AG08396 (cell line): ENCODE data around the gene ADRM1.

Experiments used
- DNase-seq: peaks from one replicate; pipeline ENCODE4 v3.0.0; 2012; ENCODE audit warnings: low spot score, mixed read lengths

ADRM1 gene

DNA sequence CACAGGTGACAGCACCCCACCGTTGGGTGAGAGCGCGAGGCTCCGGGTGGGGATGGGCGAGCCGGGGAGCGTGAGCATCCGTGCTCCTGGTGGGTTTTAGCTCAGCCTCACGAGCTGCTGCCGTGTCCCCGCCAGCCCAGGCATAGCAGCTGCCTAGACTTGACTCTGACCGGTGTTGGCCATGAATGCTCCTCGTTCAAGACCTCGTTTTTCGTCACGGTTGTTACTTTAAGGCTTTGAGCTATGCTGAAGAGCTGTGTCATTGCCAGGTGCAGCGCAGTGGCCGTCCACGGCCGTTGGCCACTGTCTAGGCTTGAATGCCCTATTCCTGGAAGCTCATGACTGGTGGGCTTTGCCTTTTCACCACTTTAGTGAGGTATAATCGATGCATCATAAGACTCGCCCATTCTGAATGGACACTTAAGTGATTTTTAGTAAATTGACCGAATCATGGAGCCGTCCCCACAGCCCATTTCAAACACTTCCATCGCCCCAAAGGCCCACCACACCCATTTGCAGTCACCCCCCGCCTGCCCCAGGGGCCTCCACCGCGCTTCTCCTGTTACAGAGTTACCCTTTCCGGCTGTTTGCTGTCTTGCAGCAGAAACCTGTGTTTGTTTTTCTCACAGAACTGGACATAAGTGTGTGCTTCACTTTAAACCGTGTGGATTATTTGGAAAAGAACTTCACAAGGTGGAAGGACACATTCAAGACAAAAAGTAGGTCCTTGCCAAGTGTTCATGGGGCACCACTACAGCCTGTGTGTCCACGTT is 21.4 kb upstream of the ADRM1 start:
- DNase-seq, result no peak

DNA sequence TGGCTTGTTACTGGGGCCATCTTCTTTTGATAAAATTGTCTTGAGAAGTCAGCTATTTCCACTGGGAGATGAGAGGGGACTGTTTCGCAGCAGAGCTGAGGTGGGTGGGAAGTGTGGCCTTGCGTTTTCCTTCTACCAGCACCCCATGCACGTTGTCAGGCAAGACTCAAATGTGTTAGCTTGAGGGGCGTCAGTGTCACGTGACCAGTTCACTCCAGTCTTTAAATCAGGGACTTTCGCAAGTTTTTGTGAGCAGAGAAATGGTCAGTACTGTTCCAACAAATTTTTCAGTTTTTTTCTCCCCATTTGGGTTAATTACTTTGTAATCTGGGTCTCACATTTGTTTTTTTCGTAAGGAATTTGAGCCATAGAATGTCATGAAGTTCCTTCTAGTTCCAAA is 20.7 kb upstream of the ADRM1 start:
- no peak for DNase-seq

DNA sequence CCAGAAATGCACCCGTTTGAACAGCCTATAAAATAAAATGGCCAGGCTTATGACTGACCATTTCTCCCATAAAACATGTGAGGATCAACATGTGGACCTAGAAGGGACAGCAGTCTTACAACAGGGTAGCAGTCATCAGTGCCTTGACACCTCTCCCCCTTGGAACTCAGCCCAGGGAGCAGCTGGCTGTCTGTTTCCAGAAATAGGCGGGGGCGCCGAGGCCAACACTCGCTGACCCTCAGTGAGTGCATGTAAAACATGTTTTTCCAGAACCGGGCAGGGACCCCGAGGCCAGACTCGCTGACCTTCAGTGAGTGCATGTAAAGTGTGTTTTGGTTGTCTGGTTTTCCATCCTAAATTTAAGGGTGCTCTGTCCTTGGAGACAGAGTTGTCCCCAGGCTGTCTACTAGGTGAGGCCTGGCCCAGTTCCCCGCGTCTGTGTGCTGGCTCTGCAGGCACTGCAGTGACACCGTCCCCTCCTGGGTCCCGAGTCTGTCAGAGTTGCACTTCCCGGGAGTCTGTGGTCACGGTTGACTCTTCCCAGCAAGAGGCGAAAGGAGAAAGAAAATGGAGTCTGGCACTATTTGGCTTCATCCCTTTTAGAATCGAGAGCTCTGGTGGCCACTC is 19.8 kb upstream of the ADRM1 start:
- DNase-seq, result no peak

DNA sequence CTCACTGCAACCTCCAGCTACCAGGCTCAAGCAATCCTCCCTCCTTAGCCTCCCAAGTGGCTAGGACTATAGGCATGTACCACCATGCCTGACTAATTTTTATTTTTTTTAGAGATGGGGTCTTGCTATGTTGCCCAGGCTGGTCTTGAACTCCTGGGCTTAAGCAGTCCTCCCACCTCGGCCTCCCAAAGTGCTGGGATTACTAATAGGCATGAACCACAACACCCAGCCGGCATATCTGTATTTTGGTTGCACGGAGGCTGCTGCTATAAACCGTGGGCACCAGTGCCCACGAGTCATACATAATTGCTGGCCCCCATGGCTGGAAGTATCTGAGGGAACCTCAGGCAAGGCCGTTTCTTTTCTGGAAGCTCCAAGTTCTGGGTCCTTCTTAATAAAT is 18.3 kb upstream of the ADRM1 start:
- no peak for DNase-seq

DNA sequence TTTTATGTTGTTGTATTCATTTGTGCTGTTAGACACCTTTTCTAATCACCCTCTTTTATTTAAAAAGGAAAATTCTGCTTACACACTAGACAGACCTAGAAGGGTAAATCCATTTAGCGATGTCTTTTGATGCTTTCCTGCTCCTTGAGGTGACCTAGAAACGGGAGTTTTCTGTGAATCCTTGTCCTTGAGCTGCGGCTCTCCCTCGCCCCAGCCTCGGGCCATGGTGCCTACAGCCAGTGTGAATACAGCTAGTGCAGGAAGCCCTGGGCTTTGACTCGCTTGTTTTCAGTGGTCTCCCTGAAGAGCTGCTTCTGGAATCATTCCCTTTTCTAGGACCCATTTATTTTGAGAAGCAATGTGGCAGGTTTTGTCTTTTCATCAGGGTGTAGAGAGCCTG is 17.6 kb upstream of the ADRM1 start:
- no peak for DNase-seq

DNA sequence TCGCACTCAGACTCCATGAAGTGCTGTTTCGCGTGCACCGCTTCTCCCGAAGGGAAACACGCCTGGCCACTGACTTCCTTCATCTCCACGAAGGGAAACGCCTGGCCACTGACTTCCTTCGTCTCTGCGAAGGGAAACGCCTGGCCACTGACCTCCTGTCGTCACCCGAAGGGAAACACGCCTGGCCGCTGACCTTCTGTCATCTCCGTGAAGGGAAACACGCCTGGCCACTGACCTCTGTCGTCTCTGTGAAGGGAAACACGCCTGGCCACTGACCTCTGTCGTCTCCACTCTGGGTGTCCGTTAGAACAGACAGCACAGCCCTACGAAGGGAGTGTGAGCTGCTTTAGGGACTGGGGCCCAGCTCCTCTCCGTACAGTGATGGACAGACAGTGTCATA is 17.1 kb upstream of the ADRM1 start:
- DNase-seq, result no peak

DNA sequence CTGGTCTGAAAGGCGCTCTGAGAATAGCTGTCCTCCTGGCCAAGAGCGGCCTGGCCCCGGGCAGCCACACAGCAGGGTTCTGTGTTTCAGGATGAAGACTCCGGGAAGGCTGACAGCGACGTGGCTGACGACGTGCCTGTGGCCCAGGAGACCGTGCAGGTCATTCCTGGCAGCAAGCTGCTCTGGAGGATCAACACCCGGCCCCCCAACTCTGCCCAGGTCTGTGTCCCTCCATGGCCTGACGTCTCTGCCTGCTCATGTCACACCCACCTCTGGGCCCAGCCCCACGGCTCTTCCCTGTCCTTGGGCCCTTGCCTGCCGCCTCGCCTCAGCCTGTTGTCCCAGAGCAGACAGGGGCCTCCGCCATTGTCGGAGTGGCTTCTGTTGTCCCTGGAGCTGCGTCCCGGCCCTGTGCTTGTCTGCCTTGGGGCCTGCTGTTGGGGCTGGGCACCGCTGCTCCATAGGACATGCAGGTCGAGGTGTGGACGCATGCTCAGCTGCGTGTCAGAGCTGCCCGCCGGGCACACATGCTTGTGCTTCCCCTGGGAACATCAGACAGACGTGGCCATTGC is 16.2 kb upstream of the ADRM1 start:
- DNase-seq, result no peak

DNA sequence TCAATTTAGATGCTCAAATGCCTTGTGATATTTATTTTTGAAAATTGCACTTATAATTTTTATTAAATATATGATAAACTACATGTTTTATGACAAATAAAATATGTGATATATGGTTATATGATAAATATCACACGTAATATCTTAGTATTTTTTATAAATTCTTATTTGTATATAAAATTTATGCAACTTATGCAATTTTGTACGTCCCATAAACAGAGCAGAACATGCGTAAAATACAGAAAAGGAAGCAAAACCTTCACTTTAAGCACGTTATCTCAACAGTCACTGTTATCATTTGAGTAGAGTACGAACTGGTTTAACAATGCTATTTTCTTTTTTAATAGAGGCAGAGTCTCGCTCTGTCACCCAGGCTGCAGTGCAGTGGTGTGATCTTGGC is 15.7 kb upstream of the ADRM1 start:
- no peak for DNase-seq

DNA sequence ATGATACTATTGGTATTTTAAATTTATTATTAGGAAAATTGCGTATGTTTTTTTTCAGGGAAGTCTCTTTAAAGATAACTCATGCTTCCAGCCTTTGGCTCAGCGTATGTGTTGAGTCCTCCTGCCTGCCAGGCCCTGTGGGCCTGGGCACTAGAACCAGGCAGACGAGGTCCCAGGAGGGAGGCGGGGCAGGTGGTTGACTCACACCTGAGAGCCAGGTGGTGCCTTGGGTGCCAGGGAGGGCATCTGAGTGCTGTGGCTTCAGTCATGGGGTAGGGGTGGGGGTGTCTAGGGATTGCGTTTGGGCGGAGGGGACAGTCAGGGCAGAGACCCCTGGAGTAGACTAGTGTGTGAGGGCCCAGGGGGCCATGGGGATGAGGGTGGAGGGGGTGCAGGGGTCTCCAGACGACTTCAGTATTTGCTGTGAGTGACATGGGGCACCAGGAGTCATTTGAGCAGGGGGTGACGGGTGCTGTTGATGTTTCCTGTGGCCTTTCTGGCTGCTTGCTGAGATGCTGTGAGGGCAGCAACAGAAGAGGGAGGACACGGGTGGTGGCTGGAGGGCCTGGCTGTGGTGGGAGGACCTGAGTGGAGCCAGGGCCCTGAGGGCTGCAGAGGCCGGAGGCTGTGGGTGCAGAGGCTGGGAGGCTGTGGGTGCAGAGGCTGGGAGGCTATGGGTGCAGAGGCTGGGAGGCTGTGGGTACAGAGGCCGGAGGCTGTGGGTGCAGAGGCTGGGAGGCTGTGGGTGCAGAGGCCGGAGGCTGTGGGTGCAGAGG is 14.8 kb upstream of the ADRM1 start:
- no peak for DNase-seq

DNA sequence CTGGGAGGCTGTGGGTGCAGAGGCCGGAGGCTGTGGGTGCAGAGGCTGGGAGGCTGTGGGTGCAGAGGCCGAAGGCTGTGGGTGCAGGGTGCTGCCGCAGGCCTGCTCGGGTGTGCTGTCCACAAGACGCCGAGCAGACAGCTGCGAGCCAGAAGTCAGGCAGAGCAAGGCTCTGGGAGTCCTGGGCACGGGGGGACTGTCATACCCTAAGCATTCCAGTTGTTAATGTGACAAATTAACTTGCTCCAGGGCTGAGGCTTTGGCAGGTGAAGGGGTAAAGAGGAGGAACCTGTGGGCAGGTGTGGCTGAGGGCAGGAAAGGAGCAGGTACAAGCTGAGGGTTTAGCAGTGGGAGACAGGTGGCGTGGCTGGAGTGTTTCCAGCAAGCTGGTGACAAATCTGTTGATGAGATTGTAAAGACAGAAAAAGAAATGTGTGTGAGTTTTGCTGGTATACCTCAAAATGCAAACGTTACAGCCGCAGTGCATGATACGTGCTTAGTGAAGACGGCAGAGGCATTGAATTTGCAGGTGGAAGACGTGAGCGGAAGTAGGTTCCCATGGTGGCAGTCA is 14.2 kb upstream of the ADRM1 start:
- DNase-seq, result no peak

DNA sequence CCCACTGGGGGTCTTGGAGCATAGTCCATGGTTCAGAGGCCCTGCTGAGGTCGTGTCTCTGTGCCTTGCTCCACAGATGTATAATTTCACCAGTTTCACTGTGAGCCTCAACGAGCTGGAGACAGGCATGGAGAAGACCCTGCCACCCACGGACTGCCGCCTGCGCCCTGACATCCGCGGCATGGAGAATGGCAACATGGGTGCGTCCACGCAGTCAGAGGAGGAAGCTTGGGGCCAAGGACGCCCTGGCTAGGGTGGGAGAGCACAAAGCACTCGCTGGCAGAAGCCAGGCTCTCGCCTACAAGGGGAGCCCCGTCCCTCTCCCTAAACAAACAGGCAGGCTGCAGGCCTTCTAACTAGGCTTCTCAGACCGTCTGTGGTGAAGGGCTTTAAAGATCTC is 13.7 kb upstream of the ADRM1 start:
- DNase-seq, result no peak

DNA sequence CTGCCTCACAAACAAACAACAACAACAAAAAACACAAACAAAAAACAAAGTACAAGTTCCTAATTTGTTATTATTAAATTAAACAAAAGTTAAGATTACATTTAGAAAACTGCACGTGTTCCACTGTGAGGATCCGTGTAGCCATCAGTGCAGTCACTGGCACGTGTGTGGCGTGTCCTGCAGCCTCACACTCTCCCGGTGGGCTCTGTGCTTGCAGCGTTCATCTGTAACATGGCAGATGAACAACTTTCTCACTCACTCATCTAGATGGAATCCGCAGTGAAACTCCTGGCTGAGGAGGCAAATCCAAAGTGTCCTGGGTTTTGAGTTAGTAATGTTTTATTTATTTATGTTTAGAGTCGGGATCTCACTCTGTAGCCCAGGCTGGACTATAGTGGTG is 12.9 kb upstream of the ADRM1 start:
- no peak for DNase-seq

DNA sequence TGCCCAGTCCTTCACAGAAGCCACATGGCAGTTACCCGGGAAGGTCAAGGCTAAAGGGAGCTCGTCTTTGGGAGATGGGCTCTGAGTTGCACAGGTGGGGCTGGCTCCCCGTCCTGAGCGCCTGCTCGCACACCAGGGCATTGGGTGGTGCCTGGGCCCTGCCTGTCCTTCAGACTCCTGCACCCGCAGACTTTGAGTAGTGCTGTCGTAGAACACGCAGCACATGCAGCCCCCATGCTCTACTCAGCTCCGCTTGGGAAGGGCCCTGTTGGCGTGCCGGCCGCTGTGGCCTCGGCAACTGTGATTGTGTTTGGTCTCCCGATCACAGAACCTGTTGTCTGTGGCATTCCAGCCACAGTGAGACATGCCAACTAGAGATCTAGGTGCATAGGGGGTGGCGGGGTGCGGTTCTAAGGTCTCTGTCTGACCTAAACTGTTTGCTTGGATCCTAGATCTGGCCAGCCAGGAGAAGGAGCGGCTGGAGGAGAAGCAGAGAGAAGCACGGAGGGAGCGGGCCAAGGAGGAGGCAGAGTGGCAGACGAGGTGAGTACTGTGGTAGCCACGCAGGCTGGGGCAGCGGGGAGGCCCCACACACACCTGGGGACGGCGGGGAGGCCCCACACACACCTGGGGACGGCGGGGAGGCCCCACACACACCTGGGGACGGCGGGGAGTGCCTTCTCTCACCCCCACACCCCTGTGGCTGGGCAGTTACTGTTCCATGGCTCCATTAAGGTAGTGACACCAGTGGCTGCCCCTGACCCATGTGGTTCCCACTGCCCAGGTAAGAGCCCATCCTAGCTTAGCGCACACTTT is 11.3 kb upstream of the ADRM1 start:
- no peak for DNase-seq

DNA sequence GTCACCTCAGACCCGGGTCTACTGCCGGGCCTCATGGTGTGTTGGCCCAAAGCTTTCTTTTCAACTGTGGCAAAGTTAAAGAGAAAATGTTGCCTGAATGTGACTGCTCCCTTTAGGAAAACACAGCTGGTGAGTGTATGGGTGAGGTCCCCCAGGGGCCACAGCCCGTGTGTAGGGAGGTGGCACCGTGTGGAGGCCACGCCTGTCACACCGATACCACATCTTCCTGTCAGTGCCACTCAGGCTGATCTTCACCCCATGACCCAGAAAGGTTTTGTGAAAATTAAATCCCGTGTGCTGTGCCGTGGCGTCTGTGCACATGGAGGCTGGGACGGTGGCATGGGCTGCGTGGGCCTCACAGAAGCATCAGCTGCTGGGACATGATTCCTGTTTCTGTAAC is 10.7 kb upstream of the ADRM1 start:
- DNase-seq, result no peak

DNA sequence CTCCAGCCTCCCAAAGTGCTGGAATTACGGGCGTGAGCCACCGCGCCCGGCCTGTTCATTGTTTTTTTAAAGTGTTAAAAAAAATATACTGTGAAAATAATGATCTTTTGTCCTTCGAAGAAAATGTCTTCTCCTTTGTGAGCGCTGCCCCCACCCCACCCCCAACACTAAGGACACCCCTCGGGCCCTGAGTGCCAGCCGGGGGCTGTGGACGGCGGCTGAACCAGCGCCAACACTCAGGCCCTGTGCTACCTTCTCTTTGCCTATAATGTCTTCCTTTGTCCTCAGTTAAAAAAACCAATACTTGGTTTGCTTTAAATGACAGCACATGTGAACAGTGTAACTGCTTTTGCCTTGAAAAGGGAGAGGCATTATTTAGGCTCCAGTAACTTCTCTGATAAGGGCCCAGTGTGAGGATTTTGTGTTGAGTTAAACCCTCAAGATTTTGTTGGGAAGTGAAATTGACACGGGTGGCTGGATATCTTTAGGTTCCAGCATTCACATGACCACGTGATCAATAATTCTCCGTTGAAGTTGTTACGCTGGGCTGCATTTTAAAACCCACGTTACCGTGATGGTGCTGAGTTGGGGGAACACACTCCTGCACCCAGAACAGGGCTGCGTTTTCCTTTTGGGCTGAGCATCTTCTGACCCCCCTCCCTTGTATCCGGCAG is 9.5 kb upstream of the ADRM1 start:
- no peak for DNase-seq

DNA sequence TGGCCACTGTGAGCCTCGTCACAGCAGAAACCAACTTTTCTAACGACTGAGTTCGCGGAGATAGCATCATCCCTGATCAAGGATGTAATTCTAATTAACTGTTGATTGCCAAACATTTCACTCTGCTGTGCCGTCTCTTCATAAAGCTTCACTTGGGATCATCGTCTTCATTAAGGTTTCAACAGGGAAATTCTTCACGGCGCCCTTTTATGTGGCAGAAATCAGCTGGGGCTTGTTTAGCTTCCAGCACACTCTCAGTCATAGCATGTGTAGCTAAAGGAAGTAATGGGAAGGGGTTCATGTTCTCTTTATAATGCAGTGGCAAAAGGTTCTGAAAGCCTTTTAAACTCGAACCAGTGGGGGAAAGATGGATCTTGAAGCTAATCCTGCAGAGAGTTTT is 8.9 kb upstream of the ADRM1 start:
- DNase-seq, result no peak

DNA sequence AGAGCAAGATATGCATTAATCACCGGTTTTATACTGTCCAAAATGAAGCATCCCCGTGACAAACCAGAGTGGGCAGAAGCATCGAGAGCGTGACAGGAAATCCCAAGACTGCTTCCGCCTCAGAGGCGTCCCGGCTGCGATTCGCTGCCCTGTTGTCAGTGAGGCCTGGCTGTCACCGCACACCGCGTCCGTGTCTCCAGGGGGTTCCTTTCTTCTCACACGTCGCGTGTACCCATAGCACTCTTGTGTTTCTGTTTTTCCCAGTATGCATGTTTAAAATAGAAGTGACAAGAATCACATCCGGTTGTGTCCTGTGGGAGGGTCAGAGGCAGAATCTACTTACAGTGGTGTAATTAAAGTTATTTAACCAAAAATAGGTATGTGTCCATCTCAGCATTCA is 8.3 kb upstream of the ADRM1 start:
- DNase-seq, result no peak

DNA sequence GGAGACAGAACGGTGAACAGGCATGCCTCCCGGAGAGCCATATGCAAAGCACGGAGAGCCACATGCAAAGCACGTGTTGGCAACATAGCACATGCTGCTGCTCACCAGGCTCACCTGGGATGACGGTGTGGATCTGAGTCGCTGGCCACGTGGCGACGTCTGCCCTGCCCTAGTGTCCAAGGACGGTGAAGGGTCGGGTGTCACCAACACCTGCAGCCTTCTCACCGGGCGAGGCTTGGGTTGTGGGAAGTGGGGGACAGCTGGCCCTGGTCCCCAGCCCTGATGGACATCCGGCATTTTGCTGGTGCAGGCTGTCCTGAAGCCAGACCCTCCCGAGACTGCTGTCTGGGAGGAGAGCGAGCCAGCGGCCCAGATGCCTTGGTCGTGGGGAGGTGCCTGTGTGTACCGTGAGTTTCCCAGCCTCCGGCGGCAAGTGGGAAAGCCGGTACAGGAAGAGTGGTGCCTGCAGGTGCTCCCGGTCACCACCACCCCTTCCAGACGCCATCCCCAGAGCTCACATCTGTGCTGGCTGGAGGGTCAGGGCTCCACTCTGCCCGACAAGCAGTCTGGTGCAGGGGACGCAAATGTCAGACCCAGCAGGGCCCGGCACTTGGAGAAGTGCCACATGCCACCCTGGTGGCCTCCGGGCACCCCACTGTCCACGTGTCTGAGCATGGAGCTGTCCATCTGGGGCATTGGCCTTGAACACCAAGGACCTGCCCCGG is 5.9 kb upstream of the ADRM1 start:
- no peak for DNase-seq

DNA sequence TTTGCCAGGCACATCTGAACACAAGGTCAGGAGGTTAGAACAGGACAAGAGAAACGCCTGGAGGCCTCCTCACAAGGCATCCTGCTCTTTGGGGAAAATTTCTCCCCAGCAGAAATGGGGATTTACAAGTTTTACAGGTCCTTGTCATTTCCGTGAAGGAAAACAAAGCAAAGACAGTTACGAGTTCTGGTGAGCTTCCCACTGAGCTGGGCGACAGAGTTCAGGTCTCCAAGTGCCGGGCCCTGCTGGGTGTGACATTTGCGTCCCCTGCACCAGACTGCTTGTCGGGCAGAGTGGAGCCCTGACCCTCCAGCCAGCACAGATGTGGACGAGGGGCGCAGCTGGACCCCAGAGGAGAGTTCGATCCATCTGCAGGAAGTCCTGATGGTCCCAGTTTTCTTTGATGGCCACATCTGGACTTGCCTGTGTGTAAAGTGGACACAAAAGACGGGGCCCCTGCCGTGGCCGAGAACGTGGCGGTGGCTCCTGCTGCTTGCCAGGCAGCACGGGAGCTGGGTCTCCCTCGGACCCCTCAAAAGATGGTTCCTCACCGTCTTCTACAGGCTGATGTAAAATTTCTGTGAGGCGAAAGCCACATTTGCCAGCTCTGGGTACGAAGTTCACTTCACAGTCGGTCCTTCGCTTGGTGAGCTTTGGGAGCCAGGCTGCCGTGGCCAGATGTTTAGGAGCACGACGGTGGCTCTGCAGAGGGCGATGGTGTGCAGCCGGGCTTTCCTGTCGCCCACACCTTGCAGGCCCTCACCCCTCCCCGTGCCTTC is 5.2 kb upstream of the ADRM1 start:
- DNase-seq, result no peak
